Measurements from ENCODE around the gene HSPBP1.

The HSPBP1 gene

GRCh38 chr19:55305983-55306562 is 26.2 kb upstream of the HSPBP1 start:
- intact Hi-C loops (cut with DNase I), result no loop called here
- no peak for DNase-seq

- DNase-seq, result no peak
- intact Hi-C loops (cut with DNase I), result no loop called here
Observed at GRCh38 chr19:55305491-55305890, 25.6 kb upstream of the HSPBP1 start.

- no peak for DNase-seq
- intact Hi-C loops (cut with DNase I), result loop anchor here (5.0 kb wide), 2 partner anchors 32 to 77 kb away; partner anchors contain the start of genes KMT5C and TMEM238
Observed at GRCh38 chr19:55304980-55305379, 25.1 kb upstream of the HSPBP1 start.

- intact Hi-C loops (cut with DNase I), result loop anchor here (5.0 kb wide), 2 partner anchors 33 to 78 kb away; partner anchors contain the start of genes KMT5C and TMEM238
- no peak for DNase-seq
Observed at GRCh38 chr19:55304279-55304978, 24.5 kb upstream of the HSPBP1 start.

- intact Hi-C loops (cut with DNase I), result loop anchor here (5.0 kb wide), 2 partner anchors 34 to 79 kb away; partner anchors contain the start of genes KMT5C and TMEM238
- DNase-seq, result no peak
Observed at GRCh38 chr19:55303477-55303876, 23.6 kb upstream of the HSPBP1 start.

- intact Hi-C loops (cut with DNase I), result loop anchor here (5.0 kb wide), 2 partner anchors 35 to 80 kb away; partner anchors contain the start of genes KMT5C and TMEM238
Observed at GRCh38 chr19:55302318-55302703, 22.4 kb upstream of the HSPBP1 start.

GRCh38 chr19:55301459-55302317 is 21.8 kb upstream of the HSPBP1 start:
- peak; percentile 74 to 98 (median 88) for DNase-seq
- intact Hi-C loops (cut with DNase I), result loop anchor here (5.0 kb wide), 2 partner anchors 36 to 81 kb away; partner anchors contain the start of genes KMT5C and TMEM238

More at GRCh38 chr19:55302318-55302703, 22.4 kb upstream of the HSPBP1 start:
- no peak for DNase-seq

- DNase-seq, result peak in 7 of 10 donors; percentile 30 to 89 (median 64)
- intact Hi-C loops (cut with DNase I), result loop anchor here (5.0 kb wide), 2 partner anchors 36 to 81 kb away; partner anchors contain the start of genes KMT5C and TMEM238
Observed at GRCh38 chr19:55300886-55301458, 21.1 kb upstream of the HSPBP1 start.

GRCh38 chr19:55299991-55300390 is 20.1 kb upstream of the HSPBP1 start:
- intact Hi-C loops (cut with DNase I), result loop anchor here (5.0 kb wide), 2 partner anchors 37 to 82 kb away; partner anchors contain the start of genes KMT5C and TMEM238
- no peak for DNase-seq

GRCh38 chr19:55297267-55297666 is 17.4 kb upstream of the HSPBP1 start:
- no peak for DNase-seq
- intact Hi-C loops (cut with DNase I), result no loop called here

- DNase-seq, result peak in 2 of 10 donors; percentile 45 to 76
- intact Hi-C loops (cut with DNase I), result no loop called here
Observed at GRCh38 chr19:55289117-55289796, 9.3 kb upstream of the HSPBP1 start.

- peak; percentile 68 to 99 (median 88) for DNase-seq
- intact Hi-C loops (cut with DNase I), result no loop called here
Observed at GRCh38 chr19:55287361-55288079, 7.6 kb upstream of the HSPBP1 start.

- intact Hi-C loops (cut with DNase I), result no loop called here
- DNase-seq, result peak in 8 of 10 donors; percentile 32 to 92 (median 47)
Observed at GRCh38 chr19:55285229-55285890, 5.5 kb upstream of the HSPBP1 start.

- intact Hi-C loops (cut with DNase I), result no loop called here
- peak in 1 of 10 donors; percentile 67 for DNase-seq
Observed at GRCh38 chr19:55284405-55285058, 4.6 kb upstream of the HSPBP1 start.

- intact Hi-C loops (cut with DNase I), result no loop called here
- peak; percentile 77 to 97 (median 86) for DNase-seq
Observed at GRCh38 chr19:55283548-55284377, 3.9 kb upstream of the HSPBP1 start, which contains the start of gene BRSK1. Gene BRSK1 (plus strand): TSS chr19:55283997. CDS start chr19:55284443, 446 bp downstream.

GRCh38 chr19:55279340-55279739 is 570 bp downstream of the HSPBP1 start:
- DNase-seq, result peak in 1 of 10 donors; percentile 46
- intact Hi-C loops (cut with DNase I), result loop anchor here (1.0 kb wide), 1 partner anchor 22 kb away; no protein-coding TSS in a partner anchor
